ENCODE data around the gene TFAP2D. TPM values are rescaled to one million over a fixed set of nuclear protein-coding genes. Genes with fewer than 3 reads are reported as not detected.

Gene TFAP2D
- polyA plus RNA-seq, 1 donor from 2014 or later, result not detected

DNA sequence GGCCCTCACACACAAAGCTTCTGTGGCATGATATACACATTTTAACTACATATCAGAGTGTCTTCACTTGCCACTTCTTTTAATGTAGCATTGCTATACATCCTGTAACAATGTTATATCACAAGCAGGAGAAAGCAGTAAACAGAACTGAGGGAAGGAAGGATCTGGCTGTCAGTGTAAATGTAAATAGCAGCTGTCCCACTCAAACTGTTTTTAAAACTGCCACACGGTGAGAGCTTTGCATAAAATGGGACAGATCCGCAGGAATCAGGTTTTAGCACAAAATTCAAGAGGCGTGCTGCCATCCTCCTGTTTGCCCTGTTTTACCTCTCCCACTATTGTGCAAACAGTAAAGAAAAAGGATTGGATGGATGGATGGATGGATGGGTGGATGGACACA is 28.8 kb downstream of the TFAP2D start:
- Histone ChIP-seq H2AFZ (ENCODE audit: low read depth, low read length) (no peak overlapping the region), H3K9me3 (ENCODE audit: low read length) (no peaks in the 10 kb centered on the region), H3K27me3 (ENCODE audit: insufficient read depth, low read depth, low read length) (no peaks in the 10 kb centered on the region), H3K36me3 (ENCODE audit: insufficient read depth, low read length) (no peaks in the 10 kb centered on the region), H3K79me2 (replicated peaks; ENCODE audit: insufficient read depth, low read length) (no peaks in the 10 kb centered on the region), H3F3A (ENCODE audit: insufficient read depth, low read length, poor library complexity, severe bottlenecking) (no peaks in the 10 kb centered on the region), H4K20me1 (ENCODE audit: insufficient read depth) (no peaks in the 10 kb centered on the region), H3K4me3 (ENCODE audit: low read length) (no peak overlapping the region), H3K27ac (ENCODE audit: low read length) (no peak overlapping the region), H3K9me2 (ENCODE audit: insufficient read depth, low read length) (no peaks in the 10 kb centered on the region), H3K9ac (ENCODE audit: low read length) (no peak overlapping the region), H3K4me2 (ENCODE audit: low read length) (no peak overlapping the region)
- TF ChIP-seq POLR2AphosphoS5 (IDR thresholded peaks at IDR 0.05) (no peak), CTCF (IDR thresholded peaks at IDR 0.05; ENCODE audit: poor library complexity, severe bottlenecking) (no peak), EZH2 (IDR thresholded peaks at IDR 0.05; ENCODE audit: borderline replicate concordance, insufficient read depth, low read length, poor library complexity, severe bottlenecking) (no peak), TAF1 (IDR thresholded peaks at IDR 0.05; ENCODE audit: low read depth) (no peak), EP300 (conservative IDR thresholded peaks at IDR 0.05; ENCODE audit: poor library complexity, severe bottlenecking) (no peak), MXI1 (conservative IDR thresholded peaks at IDR 0.05; ENCODE audit: poor library complexity, severe bottlenecking) (no peak), REST (IDR thresholded peaks at IDR 0.05; ENCODE audit: borderline replicate concordance) (no peak), SMC3 (conservative IDR thresholded peaks at IDR 0.05; ENCODE audit: poor library complexity) (no peak), RAD21 (conservative IDR thresholded peaks at IDR 0.05) (no peak)

DNA sequence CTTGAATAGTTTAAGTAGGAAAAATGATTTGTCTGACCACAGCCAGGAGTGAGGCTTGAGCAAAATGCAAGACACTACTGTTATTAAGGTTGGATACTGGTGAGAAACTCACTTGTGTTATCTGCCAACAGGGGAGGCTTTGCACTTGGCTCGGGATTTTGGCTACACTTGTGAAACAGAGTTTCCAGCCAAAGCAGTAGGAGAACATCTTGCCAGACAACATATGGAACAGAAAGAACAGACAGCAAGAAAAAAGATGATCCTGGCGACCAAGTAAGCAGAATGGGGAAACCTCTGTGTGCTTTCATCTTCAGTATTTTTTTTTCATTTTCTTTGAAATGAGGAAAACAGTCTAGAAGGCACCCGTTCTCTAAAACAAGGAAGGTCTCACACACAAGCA is 31.6 kb downstream of the TFAP2D start:
- H3K4me2 ChIP-seq (ENCODE audit: low read length), result no peak overlapping the region
- H3F3A ChIP-seq (ENCODE audit: insufficient read depth, low read length, poor library complexity, severe bottlenecking), result no peaks in the 10 kb centered on the region
- no peaks in the 10 kb centered on the region for H3K36me3 ChIP-seq (ENCODE audit: insufficient read depth, low read length)
- no peaks in the 10 kb centered on the region for H3K27me3 ChIP-seq (ENCODE audit: insufficient read depth, low read depth, low read length)
- no peak overlapping the region for H3K4me3 ChIP-seq (ENCODE audit: low read length)
- H3K27ac ChIP-seq (ENCODE audit: low read length), result no peak overlapping the region
- no peaks in the 10 kb centered on the region for H4K20me1 ChIP-seq (ENCODE audit: insufficient read depth)
- H3K9ac ChIP-seq (ENCODE audit: low read length), result no peak overlapping the region
- no peaks in the 10 kb centered on the region for H3K9me2 ChIP-seq (ENCODE audit: insufficient read depth, low read length)
- no peak overlapping the region for H2AFZ ChIP-seq (ENCODE audit: low read depth, low read length)
- no peaks in the 10 kb centered on the region for H3K9me3 ChIP-seq (ENCODE audit: low read length)
- TF ChIP-seq CTCF (IDR thresholded peaks at IDR 0.05; ENCODE audit: poor library complexity, severe bottlenecking), result no peak
- no peak for TF ChIP-seq SMC3 (conservative IDR thresholded peaks at IDR 0.05; ENCODE audit: poor library complexity)
- no peak for TF ChIP-seq REST (IDR thresholded peaks at IDR 0.05; ENCODE audit: borderline replicate concordance)
- no peak for TF ChIP-seq TAF1 (IDR thresholded peaks at IDR 0.05; ENCODE audit: low read depth)
- TF ChIP-seq RAD21 (conservative IDR thresholded peaks at IDR 0.05), result no peak
- TF ChIP-seq MXI1 (conservative IDR thresholded peaks at IDR 0.05; ENCODE audit: poor library complexity, severe bottlenecking), result no peak
- no peak for TF ChIP-seq EP300 (conservative IDR thresholded peaks at IDR 0.05; ENCODE audit: poor library complexity, severe bottlenecking)
- no peak for TF ChIP-seq POLR2AphosphoS5 (IDR thresholded peaks at IDR 0.05)
- TF ChIP-seq EZH2 (IDR thresholded peaks at IDR 0.05; ENCODE audit: borderline replicate concordance, insufficient read depth, low read length, poor library complexity, severe bottlenecking), result no peak
- H3K79me2 ChIP-seq (replicated peaks; ENCODE audit: insufficient read depth, low read length), result no peaks in the 10 kb centered on the region

Data from neural cell (in vitro differentiated cells).